ENCODE data around the gene PRDM13.

Gene PRDM13

DNA sequence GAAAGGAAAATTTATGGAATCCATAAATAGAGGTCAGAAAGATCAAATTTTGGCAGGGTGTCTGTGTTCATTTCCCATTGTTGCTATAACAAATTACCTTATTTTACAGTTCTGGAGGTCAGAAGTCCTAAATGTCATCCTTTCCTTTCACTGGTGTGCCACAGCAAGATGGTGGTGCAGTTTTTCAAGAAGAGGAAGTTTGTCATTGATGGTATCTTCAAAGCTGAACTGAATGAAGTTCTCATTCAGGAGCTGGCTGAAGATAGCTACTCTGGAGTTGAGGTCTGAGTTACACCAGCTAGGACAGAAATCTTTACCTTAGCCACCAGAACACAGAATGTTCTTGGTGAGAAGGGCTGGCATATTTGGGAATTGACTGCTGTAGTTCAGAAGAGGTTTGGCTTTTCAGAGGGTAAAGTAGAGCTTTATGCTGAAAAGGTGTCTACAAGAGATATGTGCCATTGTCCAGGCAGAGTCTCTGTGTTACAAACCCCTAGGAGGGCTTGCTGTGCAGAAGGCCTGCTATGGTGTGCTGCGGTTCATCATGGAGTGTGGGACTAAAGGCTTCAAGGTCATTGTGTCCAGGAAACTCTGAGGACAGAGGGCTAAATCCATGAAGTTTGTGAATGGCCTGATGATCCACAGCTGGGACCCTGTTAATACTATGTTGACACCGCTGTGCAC, 30.9 kb upstream of the PRDM13 start:
- TF ChIP-seq, protein P1, sequence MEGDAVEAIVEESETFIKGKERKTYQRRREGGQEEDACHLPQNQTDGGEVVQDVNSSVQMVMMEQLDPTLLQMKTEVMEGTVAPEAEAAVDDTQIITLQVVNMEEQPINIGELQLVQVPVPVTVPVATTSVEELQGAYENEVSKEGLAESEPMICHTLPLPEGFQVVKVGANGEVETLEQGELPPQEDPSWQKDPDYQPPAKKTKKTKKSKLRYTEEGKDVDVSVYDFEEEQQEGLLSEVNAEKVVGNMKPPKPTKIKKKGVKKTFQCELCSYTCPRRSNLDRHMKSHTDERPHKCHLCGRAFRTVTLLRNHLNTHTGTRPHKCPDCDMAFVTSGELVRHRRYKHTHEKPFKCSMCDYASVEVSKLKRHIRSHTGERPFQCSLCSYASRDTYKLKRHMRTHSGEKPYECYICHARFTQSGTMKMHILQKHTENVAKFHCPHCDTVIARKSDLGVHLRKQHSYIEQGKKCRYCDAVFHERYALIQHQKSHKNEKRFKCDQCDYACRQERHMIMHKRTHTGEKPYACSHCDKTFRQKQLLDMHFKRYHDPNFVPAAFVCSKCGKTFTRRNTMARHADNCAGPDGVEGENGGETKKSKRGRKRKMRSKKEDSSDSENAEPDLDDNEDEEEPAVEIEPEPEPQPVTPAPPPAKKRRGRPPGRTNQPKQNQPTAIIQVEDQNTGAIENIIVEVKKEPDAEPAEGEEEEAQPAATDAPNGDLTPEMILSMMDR (conservative IDR thresholded peaks at IDR 0.05; ENCODE audit: control insufficient read depth, insufficient read depth, low read depth, low read length), result no peak
- no peak overlapping the region for H3K4me3 ChIP-seq (ENCODE audit: control insufficient read depth, low read depth, low read length)
- no peak for DNase-seq (ENCODE audit: low read depth)

DNA sequence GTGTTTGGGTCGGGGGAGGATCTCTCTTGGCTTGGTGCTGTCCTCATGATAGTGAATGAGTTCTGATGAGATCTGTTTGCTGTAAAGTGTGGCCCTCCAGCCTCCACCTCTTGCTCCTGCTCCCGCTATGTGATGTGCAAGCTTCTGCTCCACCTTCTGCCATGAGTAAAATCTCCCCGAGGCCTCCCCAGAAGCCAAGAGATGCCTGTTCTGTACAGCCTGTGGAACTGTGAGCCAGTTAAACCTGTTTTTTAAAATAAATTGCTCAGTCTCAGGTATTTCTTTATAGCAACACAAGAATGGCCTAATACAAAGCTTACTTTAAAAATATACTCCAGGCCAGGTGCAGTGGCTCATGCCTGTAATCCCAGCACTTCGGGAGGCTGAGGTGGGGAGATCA, 26.9 kb upstream of the PRDM13 start:
- H3K4me3 ChIP-seq (ENCODE audit: control insufficient read depth, low read depth, low read length), result no peak overlapping the region
- no peak for DNase-seq (ENCODE audit: low read depth)
- TF ChIP-seq, protein P1 (conservative IDR thresholded peaks at IDR 0.05; ENCODE audit: control insufficient read depth, insufficient read depth, low read depth, low read length), result no peak

DNA sequence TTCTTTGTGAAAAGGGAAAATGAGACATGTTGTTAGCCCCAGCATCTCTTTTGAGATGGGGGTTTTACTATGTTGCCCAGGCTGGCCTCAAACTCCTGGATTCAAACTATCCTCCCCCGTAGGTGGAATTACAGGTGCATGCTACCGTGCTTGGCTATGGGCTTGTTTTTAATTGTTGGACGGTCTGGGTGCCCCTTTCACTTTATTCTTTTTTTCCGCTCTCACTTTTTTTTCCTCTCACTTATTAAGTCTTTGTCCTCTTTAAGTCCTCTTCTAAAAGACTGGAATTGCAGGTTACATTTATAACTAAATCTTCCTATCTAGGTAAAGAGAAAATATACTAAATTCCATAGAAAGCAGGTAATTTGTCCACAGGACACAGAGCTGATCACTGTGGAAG, 18.8 kb upstream of the PRDM13 start:
- TF ChIP-seq, protein P1 (conservative IDR thresholded peaks at IDR 0.05; ENCODE audit: control insufficient read depth, insufficient read depth, low read depth, low read length), result no peak
- H3K4me3 ChIP-seq (ENCODE audit: control insufficient read depth, low read depth, low read length), result no peak overlapping the region
- no peak for DNase-seq (ENCODE audit: low read depth)

DNA sequence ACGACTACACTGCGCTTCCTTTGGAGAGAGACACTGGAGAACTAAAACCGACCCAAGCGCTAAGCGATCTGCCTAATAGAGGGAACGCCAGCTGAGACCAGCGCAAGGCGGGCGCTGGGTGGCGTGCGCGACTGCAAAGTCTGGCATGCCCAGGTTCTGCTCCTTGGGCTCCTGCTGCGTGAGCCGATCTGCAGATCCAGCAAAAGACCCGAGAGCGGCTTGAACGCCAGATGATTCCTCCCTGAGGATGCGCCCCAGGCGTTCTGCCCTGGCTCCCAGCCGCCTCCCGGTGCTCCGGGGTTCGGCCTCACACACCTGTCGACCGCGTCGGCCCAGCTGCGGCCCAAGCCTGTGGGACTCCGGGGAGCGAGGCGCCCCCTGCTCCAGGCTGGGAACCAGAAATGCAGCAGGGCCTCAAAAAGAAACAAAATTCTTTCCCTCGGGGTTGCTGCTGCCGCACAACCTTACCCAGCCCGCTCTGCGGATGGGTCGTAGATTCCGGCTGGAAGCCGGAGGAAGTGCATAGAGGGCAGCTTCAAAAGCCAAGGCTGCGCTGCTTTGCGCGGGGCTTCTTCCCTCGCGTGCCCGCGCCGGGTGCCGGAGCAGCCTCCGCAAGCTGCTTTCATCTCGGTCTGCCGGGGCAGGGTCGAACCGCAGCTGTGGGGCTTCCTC, 17.9 kb upstream of the PRDM13 start:
- TF ChIP-seq, protein P1 (conservative IDR thresholded peaks at IDR 0.05; ENCODE audit: control insufficient read depth, insufficient read depth, low read depth, low read length), result no peak
- H3K4me3 ChIP-seq (ENCODE audit: control insufficient read depth, low read depth, low read length), result peak overlapping the region; percentile 21
- DNase-seq (ENCODE audit: low read depth), result peak; percentile 46

DNA sequence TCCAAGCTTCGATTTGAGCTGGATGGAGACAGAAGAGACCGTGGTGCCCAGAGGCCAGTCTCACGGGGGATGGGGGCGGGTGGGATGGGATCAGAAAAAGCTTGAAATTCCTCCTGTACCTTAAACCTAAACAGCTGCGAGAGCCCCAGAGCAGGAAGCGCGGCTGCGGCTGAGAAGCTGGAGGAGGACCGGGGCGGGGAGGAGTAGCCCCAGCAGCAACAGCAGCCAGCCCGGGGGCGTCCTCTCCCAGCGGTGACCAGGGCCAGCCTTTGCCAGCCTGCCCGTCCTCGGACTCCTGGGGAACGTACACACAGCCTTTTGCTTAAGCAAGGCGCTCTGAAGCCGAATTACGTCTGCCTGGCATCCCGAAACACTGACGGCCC, 17.4 kb upstream of the PRDM13 start:
- peak overlapping the region; percentile 21 for H3K4me3 ChIP-seq (ENCODE audit: control insufficient read depth, low read depth, low read length)
- no peak for DNase-seq (ENCODE audit: low read depth)
- TF ChIP-seq, protein P1 (conservative IDR thresholded peaks at IDR 0.05; ENCODE audit: control insufficient read depth, insufficient read depth, low read depth, low read length), result no peak

DNA sequence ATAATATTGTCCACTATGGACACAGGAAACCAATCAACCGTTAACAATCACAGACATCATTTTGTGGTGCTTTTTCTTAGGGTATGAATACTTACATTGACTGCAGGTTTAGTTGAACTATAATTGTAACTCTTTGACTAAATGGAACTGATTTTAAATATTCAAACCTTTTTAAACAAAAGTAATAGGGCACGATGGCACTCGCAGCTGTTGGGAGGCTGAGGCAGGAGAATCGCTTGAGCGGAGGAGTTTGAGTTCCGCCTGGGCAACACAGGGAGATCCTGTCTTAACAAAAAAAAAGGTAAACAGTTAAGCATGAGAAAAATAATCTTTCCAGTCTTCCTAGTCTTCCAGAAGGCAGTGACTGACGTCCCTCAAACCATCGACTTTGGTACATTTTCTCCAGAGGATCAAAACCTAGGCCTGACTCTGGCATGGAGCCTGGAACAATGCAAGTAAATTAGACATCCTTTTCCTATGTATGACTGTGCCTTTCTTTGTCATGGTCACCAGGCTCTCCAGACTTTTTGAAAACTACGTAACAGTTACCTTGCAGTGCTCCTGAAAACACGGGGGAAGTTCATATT, 16.6 kb upstream of the PRDM13 start:
- TF ChIP-seq, protein P1 (conservative IDR thresholded peaks at IDR 0.05; ENCODE audit: control insufficient read depth, insufficient read depth, low read depth, low read length), result no peak
- no peak overlapping the region for H3K4me3 ChIP-seq (ENCODE audit: control insufficient read depth, low read depth, low read length)
- no peak for DNase-seq (ENCODE audit: low read depth)
